Measurements from ENCODE around the gene PRSS1. TPM values are rescaled to one million over a fixed set of nuclear protein-coding genes. Genes with fewer than 3 reads are reported as not detected.
"Not testable (repeated sequence)": the region's sequence is repeated elsewhere in the genome, so short reads cannot be mapped to it uniquely, and the experiment has no call there.

The PRSS1 gene
- not detected for polyA plus RNA-seq (2013, experiment 1 of 2)
- not detected for polyA plus RNA-seq (2013, experiment 2 of 2)

DNA sequence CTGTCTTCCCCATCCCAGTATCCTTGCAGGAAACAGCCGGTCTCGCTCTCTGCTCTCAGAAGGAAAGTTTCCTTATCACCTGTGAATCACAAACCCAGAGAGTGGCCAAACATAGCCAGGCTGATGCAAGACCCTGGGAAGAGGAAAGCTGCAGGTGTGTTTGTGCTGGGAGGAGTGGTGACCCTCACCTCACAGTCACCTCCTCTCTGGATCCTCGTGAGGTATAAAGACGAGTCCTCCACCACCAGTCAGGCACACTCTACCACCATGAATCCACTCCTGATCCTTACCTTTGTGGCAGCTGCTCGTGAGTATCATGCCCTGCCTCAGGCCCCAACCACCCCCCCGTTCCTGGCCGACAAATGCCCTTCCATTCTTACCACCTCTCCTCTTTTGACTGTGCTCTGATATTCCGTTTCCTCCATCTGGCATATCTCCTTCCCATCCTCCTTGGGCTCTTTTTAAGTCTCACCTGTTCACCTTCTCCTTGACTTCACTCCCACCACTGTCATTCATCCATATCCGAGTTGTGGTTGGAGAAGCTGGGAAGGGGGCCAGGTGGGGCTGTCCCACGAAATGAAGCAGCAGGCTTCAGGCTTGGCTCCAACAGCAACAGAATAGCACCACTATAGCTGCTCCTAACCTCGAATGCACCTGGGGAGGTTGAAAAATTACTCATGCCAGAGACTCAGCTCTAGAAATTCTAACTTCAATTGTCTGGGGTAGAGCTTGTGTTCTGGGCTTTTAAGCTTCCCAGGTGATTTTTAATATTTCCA lies at the start of gene PRSS1:
Gene PRSS1, plus strand, starts transcription at position 255 of the 776 bp plus-strand sequence. Its CDS starts 13 bp downstream, at position 268.
- Histone ChIP-seq H4K8ac (ENCODE audit: low read depth, low read length) (no peak within 1 kb of the TSS), H3K27me3 (ENCODE audit: control insufficient read depth in 3 of 3, insufficient read depth in 3 of 3, low read depth in 1 of 3, low read length in 3 of 3) (no peaks in the 10 kb centered on the region), H2BK15ac (ENCODE audit: low read length) (no peak within 1 kb of the TSS), H2AK5ac (ENCODE audit: low read depth, low read length) (no peak within 1 kb of the TSS), H3K9me3 (replicated peaks in 1 of 2; ENCODE audit: control insufficient read depth in 2 of 2, insufficient read depth in 1 of 2, low read depth in 1 of 2, low read length in 2 of 2) (no peaks in the 10 kb centered on the region), H3K23ac (ENCODE audit: low read depth, low read length, poor library complexity) (no peak within 1 kb of the TSS), H3K79me1 (ENCODE audit: low read depth, low read length) (no peaks in the 10 kb centered on the region), H2BK5ac (ENCODE audit: low read length) (no peak within 1 kb of the TSS), H2AFZ (ENCODE audit: low read length) (no peak within 1 kb of the TSS), H3K4me1 (ENCODE audit: control insufficient read depth in 2 of 2, insufficient read depth in 1 of 2, low read depth in 1 of 2, low read length in 2 of 2) (no peaks in the 10 kb centered on the region), H3K27ac (replicated peaks; ENCODE audit: low read length) (no peak within 1 kb of the TSS), H3K36me3 (replicated peaks in 1 of 2; ENCODE audit: control insufficient read depth in 2 of 2, insufficient read depth in 2 of 2, low read length in 2 of 2) (no peaks in the 10 kb centered on the region), H4K91ac (ENCODE audit: low read depth, low read length, poor library complexity) (no peak within 1 kb of the TSS), H2BK120ac (ENCODE audit: low read depth, low read length) (no peak within 1 kb of the TSS), H3K14ac (ENCODE audit: low read length) (no peak within 1 kb of the TSS), H2BK12ac (ENCODE audit: low read length) (no peak within 1 kb of the TSS), H3K4me3 (ENCODE audit: low read length in 2 of 2) (no peak within 1 kb of the TSS), H3K4me2 (ENCODE audit: insufficient read depth, low read length, poor library complexity, severe bottlenecking) (no peak within 1 kb of the TSS), H3K9ac (ENCODE audit: low read depth, low read length, poor library complexity) (no peak within 1 kb of the TSS), H3K18ac (ENCODE audit: low read length) (no peak within 1 kb of the TSS), H3K4ac (ENCODE audit: low read length) (no peak within 1 kb of the TSS)
- no peak for DNase-seq (ENCODE audit: low spot score)
- no CpG with 5 or more reads among the region's 11 CpGs for WGBS, 2 donors (ENCODE audit: extremely low coverage in 2 of 2, insufficient read length in 2 of 2, insufficient replicate concordance in 1 of 2)

- H3K36me3 ChIP-seq (replicated peaks in 1 of 2; ENCODE audit: control insufficient read depth in 2 of 2, insufficient read depth in 2 of 2, low read length in 2 of 2); H3K79me1 ChIP-seq (ENCODE audit: low read depth, low read length); H2BK12ac ChIP-seq (ENCODE audit: low read length); H3K4me3 ChIP-seq (ENCODE audit: low read length in 2 of 2); H3K27me3 ChIP-seq (ENCODE audit: control insufficient read depth in 3 of 3, insufficient read depth in 3 of 3, low read depth in 1 of 3, low read length in 3 of 3); H4K91ac ChIP-seq (ENCODE audit: low read depth, low read length, poor library complexity); DNase-seq (ENCODE audit: low spot score); H3K18ac ChIP-seq (ENCODE audit: low read length); H3K9me3 ChIP-seq (replicated peaks in 1 of 2; ENCODE audit: control insufficient read depth in 2 of 2, insufficient read depth in 1 of 2, low read depth in 1 of 2, low read length in 2 of 2); H2BK5ac ChIP-seq (ENCODE audit: low read length); H3K23ac ChIP-seq (ENCODE audit: low read depth, low read length, poor library complexity); H3K14ac ChIP-seq (ENCODE audit: low read length); H2AK5ac ChIP-seq (ENCODE audit: low read depth, low read length); H4K8ac ChIP-seq (ENCODE audit: low read depth, low read length); H2AFZ ChIP-seq (ENCODE audit: low read length); H3K9ac ChIP-seq (ENCODE audit: low read depth, low read length, poor library complexity); H3K27ac ChIP-seq (replicated peaks; ENCODE audit: low read length); H3K4me1 ChIP-seq (ENCODE audit: control insufficient read depth in 2 of 2, insufficient read depth in 1 of 2, low read depth in 1 of 2, low read length in 2 of 2); H2BK120ac ChIP-seq (ENCODE audit: low read depth, low read length); H3K4me2 ChIP-seq (ENCODE audit: insufficient read depth, low read length, poor library complexity, severe bottlenecking); H3K4ac ChIP-seq (ENCODE audit: low read length); H2BK15ac ChIP-seq (ENCODE audit: low read length): not testable (repeated sequence)
- no CpG with 5 or more reads among the region's 1 CpG for WGBS, 2 donors (ENCODE audit: extremely low coverage in 2 of 2, insufficient read length in 2 of 2, insufficient replicate concordance in 1 of 2)
Measured at GRCh38 chr7:142700935-142701334, 48.3 kb upstream of the PRSS1 start.

GRCh38 chr7:142703655-142704305 lies 45.5 kb upstream of the PRSS1 start:
- H3K27ac ChIP-seq (replicated peaks; ENCODE audit: low read length) = no peak overlapping the region
- no peak overlapping the region for H3K23ac ChIP-seq (ENCODE audit: low read depth, low read length, poor library complexity)
- H3K4me2 ChIP-seq (ENCODE audit: insufficient read depth, low read length, poor library complexity, severe bottlenecking) = no peak overlapping the region
- H3K27me3 ChIP-seq (ENCODE audit: control insufficient read depth in 3 of 3, insufficient read depth in 3 of 3, low read depth in 1 of 3, low read length in 3 of 3) = no peaks in the 10 kb centered on the region
- H2AK5ac ChIP-seq (ENCODE audit: low read depth, low read length) = no peak overlapping the region
- no peak overlapping the region for H4K91ac ChIP-seq (ENCODE audit: low read depth, low read length, poor library complexity)
- H3K18ac ChIP-seq (ENCODE audit: low read length) = no peak overlapping the region
- H2BK5ac ChIP-seq (ENCODE audit: low read length) = no peak overlapping the region
- no peaks in the 10 kb centered on the region for H3K4me1 ChIP-seq (ENCODE audit: control insufficient read depth in 2 of 2, insufficient read depth in 1 of 2, low read depth in 1 of 2, low read length in 2 of 2)
- H2AFZ ChIP-seq (ENCODE audit: low read length) = no peak overlapping the region
- no peak for DNase-seq (ENCODE audit: low spot score)
- no peak overlapping the region for H3K14ac ChIP-seq (ENCODE audit: low read length)
- no peak overlapping the region for H3K4ac ChIP-seq (ENCODE audit: low read length)
- H2BK120ac ChIP-seq (ENCODE audit: low read depth, low read length) = no peak overlapping the region
- no peaks in the 10 kb centered on the region for H3K9me3 ChIP-seq (replicated peaks in 1 of 2; ENCODE audit: control insufficient read depth in 2 of 2, insufficient read depth in 1 of 2, low read depth in 1 of 2, low read length in 2 of 2)
- H3K79me1 ChIP-seq (ENCODE audit: low read depth, low read length) = no peaks in the 10 kb centered on the region
- no peak overlapping the region for H2BK12ac ChIP-seq (ENCODE audit: low read length)
- no peak overlapping the region for H4K8ac ChIP-seq (ENCODE audit: low read depth, low read length)
- WGBS, 2 donors (ENCODE audit: extremely low coverage in 2 of 2, insufficient read length in 2 of 2, insufficient replicate concordance in 1 of 2) = no CpG with 5 or more reads among the region's 9 CpGs
- H2BK15ac ChIP-seq (ENCODE audit: low read length) = no peak overlapping the region
- H3K36me3 ChIP-seq (replicated peaks in 1 of 2; ENCODE audit: control insufficient read depth in 2 of 2, insufficient read depth in 2 of 2, low read length in 2 of 2) = no peaks in the 10 kb centered on the region
- no peak overlapping the region for H3K9ac ChIP-seq (ENCODE audit: low read depth, low read length, poor library complexity)
- H3K4me3 ChIP-seq (ENCODE audit: low read length in 2 of 2) = no peak overlapping the region

GRCh38 chr7:142708726-142709125 lies 40.5 kb upstream of the PRSS1 start:
- not testable (repeated sequence) for H3K18ac ChIP-seq (ENCODE audit: low read length); H2BK5ac ChIP-seq (ENCODE audit: low read length); H2BK15ac ChIP-seq (ENCODE audit: low read length); H3K14ac ChIP-seq (ENCODE audit: low read length); H4K91ac ChIP-seq (ENCODE audit: low read depth, low read length, poor library complexity); DNase-seq (ENCODE audit: low spot score); H4K8ac ChIP-seq (ENCODE audit: low read depth, low read length); H2BK12ac ChIP-seq (ENCODE audit: low read length); H3K27ac ChIP-seq (replicated peaks; ENCODE audit: low read length); H3K4me2 ChIP-seq (ENCODE audit: insufficient read depth, low read length, poor library complexity, severe bottlenecking); H2BK120ac ChIP-seq (ENCODE audit: low read depth, low read length); H3K23ac ChIP-seq (ENCODE audit: low read depth, low read length, poor library complexity); H3K9ac ChIP-seq (ENCODE audit: low read depth, low read length, poor library complexity); H2AFZ ChIP-seq (ENCODE audit: low read length); H3K4me3 ChIP-seq (ENCODE audit: low read length in 2 of 2); H3K79me1 ChIP-seq (ENCODE audit: low read depth, low read length); H3K4me1 ChIP-seq (ENCODE audit: control insufficient read depth in 2 of 2, insufficient read depth in 1 of 2, low read depth in 1 of 2, low read length in 2 of 2); H2AK5ac ChIP-seq (ENCODE audit: low read depth, low read length); H3K27me3 ChIP-seq (ENCODE audit: control insufficient read depth in 3 of 3, insufficient read depth in 3 of 3, low read depth in 1 of 3, low read length in 3 of 3); H3K9me3 ChIP-seq (replicated peaks in 1 of 2; ENCODE audit: control insufficient read depth in 2 of 2, insufficient read depth in 1 of 2, low read depth in 1 of 2, low read length in 2 of 2); H3K36me3 ChIP-seq (replicated peaks in 1 of 2; ENCODE audit: control insufficient read depth in 2 of 2, insufficient read depth in 2 of 2, low read length in 2 of 2); H3K4ac ChIP-seq (ENCODE audit: low read length)
